Activated CD4-positive, CD25-positive, alpha-beta regulatory T cell treated with anti-CD3 and anti-CD28 coated beads, Interleukin-2, amount 50 U/mL, for 72 hours (primary cell): Measurements from ENCODE around the gene LMOD2.

ENCODE experiments used
- DNase-seq: peaks from one replicate; pipeline ENCODE4 v3.0.0; 2021

The LMOD2 gene

DNA sequence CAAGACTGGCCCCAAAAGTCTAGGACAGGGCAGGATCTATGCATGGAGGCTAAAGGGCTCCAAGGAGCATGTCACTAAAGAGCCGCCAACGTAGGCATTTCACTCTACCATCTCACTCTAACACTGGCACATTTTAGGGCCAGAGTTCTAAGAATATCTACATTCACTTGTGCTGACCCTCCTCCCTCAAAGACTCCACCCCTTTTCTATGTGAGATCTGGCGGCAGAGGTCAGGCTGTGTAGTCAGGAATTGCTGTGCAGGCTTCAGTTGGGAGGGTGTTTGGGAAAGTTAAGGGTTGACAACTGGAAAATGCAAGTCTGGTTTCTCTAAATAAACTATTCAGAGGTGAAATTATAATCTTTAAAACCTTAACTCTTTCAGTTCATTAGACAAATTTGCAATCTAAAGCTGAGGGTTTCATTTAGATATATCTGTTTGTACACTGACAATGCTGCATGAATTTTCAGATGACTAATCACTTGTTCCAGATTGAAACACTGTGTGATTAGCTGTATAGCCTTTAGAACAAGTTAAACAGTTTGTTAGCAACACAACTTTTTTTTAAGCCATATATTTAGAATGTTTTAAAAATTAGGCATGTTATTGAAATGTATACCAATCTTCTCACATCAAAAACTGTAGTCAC, 18.2 kb downstream of the LMOD2 start:
- no peak for DNase-seq

DNA sequence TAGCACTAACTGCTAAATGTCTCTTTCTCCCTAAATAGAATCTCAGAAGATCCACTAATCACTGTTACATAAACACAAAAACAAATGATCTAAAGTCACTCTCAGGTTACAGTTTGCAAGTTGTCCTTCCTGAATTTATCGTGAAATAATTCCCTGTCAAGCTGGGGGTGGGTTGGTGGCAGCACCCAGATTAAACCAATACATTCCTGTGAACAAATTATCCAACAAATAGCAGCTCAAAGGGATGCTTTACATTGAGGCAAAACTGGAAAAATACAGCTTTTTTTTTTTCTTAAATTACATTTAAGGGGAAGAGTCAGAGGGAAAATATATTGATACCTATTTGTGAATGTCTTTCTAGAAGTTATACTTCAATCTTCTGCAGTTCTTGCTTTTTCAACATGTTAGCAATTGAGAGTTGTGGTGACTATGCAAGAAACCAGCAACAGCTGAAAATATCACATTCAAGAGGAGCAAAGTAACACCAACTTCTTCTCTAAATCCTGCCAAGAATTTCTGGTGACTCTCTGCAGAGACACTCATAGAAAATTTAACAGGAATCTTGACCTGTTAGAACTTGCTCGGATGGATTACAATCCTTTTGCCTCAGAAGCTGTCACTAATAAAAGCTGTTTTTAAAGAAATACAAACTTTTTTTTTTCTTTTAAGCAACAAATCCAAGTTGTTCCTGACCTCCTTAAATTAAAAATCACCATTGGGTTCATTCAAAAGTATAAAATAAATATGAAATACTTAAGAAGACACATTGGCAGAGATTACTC, 18.9 kb downstream of the LMOD2 start:
- DNase-seq, result no peak

DNA sequence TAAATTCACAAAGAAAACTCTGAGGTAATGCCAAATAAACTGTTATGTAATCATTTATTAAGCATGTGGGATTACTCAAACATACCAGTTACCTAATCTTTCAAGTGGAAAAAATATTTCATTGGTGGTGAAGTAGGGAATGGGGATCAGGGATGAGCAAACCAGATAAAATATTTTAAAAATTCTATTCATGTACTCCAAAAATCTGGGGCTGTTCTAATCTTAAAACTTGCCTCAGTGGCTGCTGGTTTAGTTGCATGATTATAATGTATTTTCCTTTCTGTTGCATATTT, 19.5 kb downstream of the LMOD2 start:
- DNase-seq, result no peak

- no peak for DNase-seq
Observed at GRCh38 chr7:123677061-123677715, 21.5 kb downstream of the LMOD2 start.

DNA sequence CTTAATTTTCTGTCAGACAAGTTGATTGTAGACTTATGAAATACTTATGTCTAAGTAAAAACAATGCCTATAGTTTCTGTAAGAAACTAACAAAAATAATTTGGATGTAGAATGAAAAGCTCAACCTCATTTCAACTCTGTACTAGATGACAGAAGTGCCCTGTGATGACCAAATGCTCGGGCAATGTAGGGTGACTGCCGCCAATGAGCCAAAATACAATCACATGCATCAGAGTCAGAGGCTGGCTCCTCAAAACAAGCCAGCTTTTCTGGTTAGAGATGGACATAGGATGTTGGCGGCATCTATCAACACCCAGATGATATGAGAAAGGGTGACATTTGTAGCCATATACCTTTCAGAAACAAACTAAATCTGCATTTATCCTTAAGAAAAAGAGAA, 23.9 kb downstream of the LMOD2 start:
- DNase-seq, result no peak

- no peak for DNase-seq
Observed at GRCh38 chr7:123680580-123680979, 24.9 kb downstream of the LMOD2 start.

- no peak for DNase-seq
Observed at GRCh38 chr7:123681561-123681960, 25.9 kb downstream of the LMOD2 start.

- no peak for DNase-seq
Observed at GRCh38 chr7:123682690-123683089, 27.0 kb downstream of the LMOD2 start.

- DNase-seq, result no peak
Observed at GRCh38 chr7:123687161-123687560, 31.5 kb downstream of the LMOD2 start.

DNA sequence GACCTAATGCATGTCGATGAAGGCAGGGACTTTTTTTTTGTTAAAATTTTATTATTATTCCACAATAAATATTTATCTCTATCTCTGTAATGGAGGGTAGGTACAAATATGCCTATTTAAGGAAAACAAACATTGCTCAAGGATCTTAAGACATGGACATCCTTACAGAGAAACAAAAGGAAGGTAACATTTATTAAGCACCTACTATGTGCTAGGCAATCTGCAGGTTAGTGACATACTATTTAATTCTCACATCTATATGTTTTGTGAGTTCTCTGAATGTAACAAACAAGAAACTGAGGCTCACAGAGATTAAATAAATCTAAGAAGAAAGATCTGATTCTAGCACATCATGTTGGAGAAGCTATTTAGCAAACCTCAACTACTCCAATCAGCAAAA, 32.1 kb downstream of the LMOD2 start:
- no peak for DNase-seq

- DNase-seq, result no peak
Observed at GRCh38 chr7:123689250-123689649, 33.6 kb downstream of the LMOD2 start.

DNA sequence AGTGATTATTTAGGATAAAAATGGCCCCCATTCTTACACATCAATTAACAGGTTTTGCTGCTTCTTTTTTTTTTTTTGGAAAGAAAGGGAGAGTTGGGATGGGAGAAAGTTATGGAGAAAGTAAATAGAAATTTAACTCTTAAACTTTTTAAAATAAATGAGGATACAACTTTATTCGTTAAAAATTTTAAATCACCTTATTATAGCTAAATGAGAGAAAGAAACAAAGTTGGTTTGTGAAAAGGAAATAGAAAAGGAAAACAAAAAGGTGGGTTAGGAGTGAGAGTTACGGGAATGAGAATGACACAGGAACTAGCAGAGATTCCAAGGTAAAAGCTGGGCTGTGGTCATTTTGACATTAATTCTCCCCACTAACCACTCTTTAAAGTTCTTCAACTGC, 34.9 kb downstream of the LMOD2 start:
- no peak for DNase-seq

DNA sequence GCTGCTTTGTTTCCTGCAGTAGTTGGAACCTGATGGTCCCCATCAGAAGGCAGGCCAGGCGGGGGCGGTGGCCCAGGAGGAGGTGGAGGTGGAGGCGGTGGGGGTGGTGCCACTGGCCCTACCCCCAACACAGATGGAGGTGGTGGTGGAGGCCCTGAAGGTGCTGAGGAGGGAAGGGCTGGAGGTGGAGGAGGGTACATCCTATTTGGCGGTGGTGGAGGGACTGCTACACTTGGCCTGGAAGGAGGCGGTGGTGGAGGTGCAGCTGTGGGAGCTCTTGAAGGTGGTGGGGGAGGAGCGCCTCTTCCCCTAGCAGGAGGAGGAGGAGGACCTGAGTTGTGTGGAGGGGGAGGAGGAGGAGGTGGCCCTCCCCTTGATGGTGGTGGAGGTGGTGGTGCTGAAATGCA, 36.8 kb downstream of the LMOD2 start:
- no peak for DNase-seq

GRCh38 chr7:123695944-123696677, 40.4 kb downstream of the LMOD2 start:
- no peak for DNase-seq

GRCh38 chr7:123705211-123705901, 49.7 kb downstream of the LMOD2 start:
- DNase-seq, result no peak

DNA sequence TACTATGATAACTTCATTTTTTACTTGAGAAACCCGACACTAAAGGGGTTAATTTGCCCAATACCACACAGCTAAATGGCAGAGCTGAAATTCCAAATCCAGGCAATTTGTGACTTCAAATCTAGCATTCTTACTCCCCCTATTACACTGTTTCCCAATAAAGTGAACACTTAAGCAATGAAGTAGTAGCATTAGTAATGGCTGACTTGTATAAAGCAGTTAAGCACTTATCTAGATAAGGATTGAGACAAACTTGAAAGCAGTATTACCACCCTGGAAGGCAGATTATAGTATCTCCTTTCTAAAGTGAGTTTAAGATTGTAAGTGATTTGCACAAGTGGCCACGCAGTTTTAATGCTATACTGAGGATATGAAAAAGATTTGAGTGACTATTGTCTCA, 53.9 kb downstream of the LMOD2 start:
- DNase-seq, result no peak

GRCh38 chr7:123710683-123711082, 55.0 kb downstream of the LMOD2 start:
- DNase-seq, result no peak

- DNase-seq, result no peak
Observed at GRCh38 chr7:123711832-123712293, 56.2 kb downstream of the LMOD2 start.

DNA sequence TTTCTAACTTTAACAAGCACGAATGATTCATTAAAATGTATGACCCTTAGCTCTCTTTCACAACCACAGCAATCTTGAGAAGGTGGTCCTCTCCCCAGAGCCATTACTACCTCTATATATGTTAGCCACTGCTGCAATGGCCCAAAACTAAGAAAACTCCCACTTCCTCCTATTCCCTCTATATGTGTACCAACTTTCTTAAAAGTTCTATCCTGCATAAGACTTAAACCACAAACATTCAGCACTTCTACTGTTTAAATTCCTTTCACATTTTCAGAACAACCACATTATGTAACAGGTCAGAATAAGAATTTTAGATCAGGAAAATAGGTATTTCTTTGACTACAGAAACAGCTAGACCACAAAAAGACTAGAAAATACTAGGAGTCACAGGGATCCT, 57.0 kb downstream of the LMOD2 start:
- no peak for DNase-seq
